BE2C (cell line): ENCODE measurements around the gene INSIG2.

Source experiments
- DNase-seq: peaks from one replicate; pipeline ENCODE4 v3.0.0-alpha.2; 2020
- H3K27me3 ChIP-seq: fragments of 250-450 bp; sonication (Bioruptor Pico); 2 replicates; pipeline ENCODE4 v1.5.1; 2020; ENCODE audit warnings: mild to moderate bottlenecking
- H3K36me3 ChIP-seq: fragments of 250-450 bp; sonication (Bioruptor Pico); 2 replicates; pipeline ENCODE4 v1.5.1; 2020; ENCODE audit warnings: mild to moderate bottlenecking
- H3K4me1 ChIP-seq: fragments of 250-450 bp; sonication (Bioruptor Pico); 2 replicates; pipeline ENCODE4 v1.5.1; 2020
- H3K4me3 ChIP-seq: 2 replicates; pipeline ENCODE4 v1.5.1; 2011; ENCODE audit warnings: low read depth, low read length
- H3K9me3 ChIP-seq: fragments of 250-450 bp; sonication (Bioruptor Pico); 2 replicates; pipeline ENCODE4 v1.5.1; 2020
- TF ChIP-seq, protein P1 (sequence below): IDR thresholded peaks from 2 replicates; pipeline ENCODE4 v1.5.1; 2012; ENCODE audit warnings: mild to moderate bottlenecking, low read depth, low read length

INSIG2 gene

DNA sequence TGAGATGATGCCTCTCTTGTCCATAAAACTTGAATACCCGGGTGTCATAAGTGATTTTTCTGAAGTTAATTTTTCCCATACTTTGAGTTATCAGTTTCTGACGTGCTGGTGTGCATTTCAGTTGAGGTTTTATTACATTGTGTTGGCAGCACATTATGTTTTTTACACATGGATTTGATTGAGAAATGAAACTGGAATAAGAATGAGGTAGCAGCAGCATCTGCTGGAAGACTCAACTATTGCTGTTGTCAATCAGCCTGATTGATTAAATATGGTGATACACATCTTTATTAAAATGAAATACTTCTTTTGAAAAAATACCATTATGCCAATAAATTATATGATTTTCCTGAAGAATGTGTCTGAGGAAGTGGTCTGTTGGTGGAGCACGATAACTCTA is 60.5 kb downstream of the INSIG2 start:
- Histone ChIP-seq H3K9me3 (no peaks in the 10 kb centered on the region), H3K4me1 (no peaks in the 10 kb centered on the region), H3K27me3 (no peaks in the 10 kb centered on the region), H3K36me3 (no peaks in the 10 kb centered on the region), H3K4me3 (no peak overlapping the region)
- TF ChIP-seq, protein P1, sequence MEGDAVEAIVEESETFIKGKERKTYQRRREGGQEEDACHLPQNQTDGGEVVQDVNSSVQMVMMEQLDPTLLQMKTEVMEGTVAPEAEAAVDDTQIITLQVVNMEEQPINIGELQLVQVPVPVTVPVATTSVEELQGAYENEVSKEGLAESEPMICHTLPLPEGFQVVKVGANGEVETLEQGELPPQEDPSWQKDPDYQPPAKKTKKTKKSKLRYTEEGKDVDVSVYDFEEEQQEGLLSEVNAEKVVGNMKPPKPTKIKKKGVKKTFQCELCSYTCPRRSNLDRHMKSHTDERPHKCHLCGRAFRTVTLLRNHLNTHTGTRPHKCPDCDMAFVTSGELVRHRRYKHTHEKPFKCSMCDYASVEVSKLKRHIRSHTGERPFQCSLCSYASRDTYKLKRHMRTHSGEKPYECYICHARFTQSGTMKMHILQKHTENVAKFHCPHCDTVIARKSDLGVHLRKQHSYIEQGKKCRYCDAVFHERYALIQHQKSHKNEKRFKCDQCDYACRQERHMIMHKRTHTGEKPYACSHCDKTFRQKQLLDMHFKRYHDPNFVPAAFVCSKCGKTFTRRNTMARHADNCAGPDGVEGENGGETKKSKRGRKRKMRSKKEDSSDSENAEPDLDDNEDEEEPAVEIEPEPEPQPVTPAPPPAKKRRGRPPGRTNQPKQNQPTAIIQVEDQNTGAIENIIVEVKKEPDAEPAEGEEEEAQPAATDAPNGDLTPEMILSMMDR, result no peak
- DNase-seq, result no peak

DNA sequence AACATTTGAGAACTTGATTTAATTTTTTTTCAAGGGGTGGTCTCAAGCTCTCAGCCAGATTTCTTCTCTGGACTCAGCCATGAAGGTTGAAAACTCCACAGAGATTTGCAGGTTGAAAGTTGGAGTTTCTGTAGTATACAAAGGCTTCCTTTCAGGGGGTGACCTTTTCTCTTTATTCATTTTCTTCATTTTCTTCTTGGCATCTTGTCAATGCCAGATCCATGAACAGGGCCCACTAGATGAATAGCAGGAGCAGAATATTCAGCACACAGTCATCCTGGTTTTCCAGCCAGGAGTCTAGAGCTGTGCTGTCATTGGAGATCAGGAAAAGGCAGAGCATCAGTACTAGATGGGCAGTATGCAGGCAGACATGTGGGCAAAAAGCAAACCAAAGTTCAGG is 62.0 kb downstream of the INSIG2 start:
- TF ChIP-seq, protein P1, result no peak
- no peaks in the 10 kb centered on the region for H3K9me3 ChIP-seq
- H3K36me3 ChIP-seq, result no peaks in the 10 kb centered on the region

DNA sequence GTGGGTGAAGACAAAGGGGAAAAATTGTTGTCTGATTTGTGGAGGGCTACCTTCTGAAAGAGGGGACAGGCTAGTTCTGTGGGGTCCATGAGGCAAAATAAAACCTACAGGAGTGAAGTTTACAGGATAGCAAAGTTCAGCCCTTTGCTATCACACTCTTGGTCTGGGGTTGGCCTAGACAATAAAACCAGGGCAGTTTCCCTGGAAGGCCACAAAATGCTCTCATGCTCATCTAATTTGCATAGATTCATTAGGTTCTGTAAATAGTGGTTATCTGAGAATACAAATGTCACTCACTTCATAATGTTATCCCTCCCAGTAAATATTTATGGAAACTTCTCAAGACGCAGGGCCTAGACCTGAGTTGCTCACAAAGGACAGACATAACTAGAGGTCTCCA is 63.6 kb downstream of the INSIG2 start:
- TF ChIP-seq, protein P1, result no peak
- Histone ChIP-seq H3K36me3 (no peaks in the 10 kb centered on the region), H3K4me1 (no peaks in the 10 kb centered on the region), H3K27me3 (no peaks in the 10 kb centered on the region), H3K4me3 (no peak overlapping the region), H3K9me3 (no peaks in the 10 kb centered on the region)
- DNase-seq, result no peak

More for the DNA sequence above, 62.0 kb downstream of the INSIG2 start:
- Histone ChIP-seq H3K4me1 (no peaks in the 10 kb centered on the region), H3K4me3 (no peak overlapping the region), H3K27me3 (no peaks in the 10 kb centered on the region)
- no peak for DNase-seq

DNA sequence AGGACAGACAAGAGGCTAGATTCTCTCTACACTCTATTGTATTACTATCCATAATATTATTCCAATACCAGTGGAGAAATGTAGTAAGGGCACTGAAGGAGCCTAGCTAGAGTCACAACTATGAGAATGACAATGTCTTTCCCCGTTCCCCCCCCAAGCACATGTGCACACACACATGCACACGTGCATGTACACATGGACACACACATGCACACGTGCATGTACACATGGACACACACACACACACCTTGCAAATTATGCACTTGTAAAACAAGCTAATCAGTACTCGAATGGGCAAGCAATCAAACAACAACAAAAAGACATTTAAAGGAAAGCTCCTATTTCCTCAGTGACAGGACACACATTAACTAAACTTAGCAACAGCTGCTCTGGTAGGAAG is 65.2 kb downstream of the INSIG2 start:
- TF ChIP-seq, protein P1, result no peak
- H3K4me1 ChIP-seq, result no peaks in the 10 kb centered on the region
- H3K4me3 ChIP-seq, result no peak overlapping the region

DNA sequence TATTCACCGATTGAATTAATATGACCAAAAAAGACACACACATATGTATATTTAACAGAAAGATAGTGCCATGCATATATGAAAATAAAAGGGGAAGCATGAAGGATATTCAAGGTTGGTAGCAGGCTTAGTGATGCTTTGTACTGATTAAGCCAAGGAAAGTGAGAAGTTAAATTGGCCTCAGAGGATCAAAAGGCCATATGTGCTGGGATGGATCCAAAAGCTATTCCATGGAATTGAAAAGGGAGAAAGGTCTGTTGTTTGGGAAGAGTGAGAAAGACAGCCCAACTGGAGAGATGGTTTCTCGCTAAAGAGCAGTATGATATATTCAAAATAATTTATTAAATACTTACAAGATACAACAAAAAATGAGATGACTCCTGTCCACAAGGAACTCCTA is 65.9 kb downstream of the INSIG2 start:
- TF ChIP-seq, protein P1, result no peak
- Histone ChIP-seq H3K4me1 (no peaks in the 10 kb centered on the region), H3K27me3 (no peaks in the 10 kb centered on the region), H3K9me3 (no peaks in the 10 kb centered on the region), H3K4me3 (no peak overlapping the region), H3K36me3 (no peaks in the 10 kb centered on the region)
- DNase-seq, result no peak

More for the DNA sequence above, 65.2 kb downstream of the INSIG2 start:
- no peak for DNase-seq
- no peaks in the 10 kb centered on the region for H3K36me3 ChIP-seq
- no peaks in the 10 kb centered on the region for H3K27me3 ChIP-seq
- no peaks in the 10 kb centered on the region for H3K9me3 ChIP-seq
